NOMO-1 treated with dmso at 0.1 percent for 144 hours (cell line): ENCODE data around the gene EMX2.

Source experiments
- DNase-seq: peaks from one replicate; lab custom pipeline; 2025; ENCODE audit not compliant: unreplicated experiment; lab: John Stamatoyannopoulos, UW

Gene EMX2

DNA sequence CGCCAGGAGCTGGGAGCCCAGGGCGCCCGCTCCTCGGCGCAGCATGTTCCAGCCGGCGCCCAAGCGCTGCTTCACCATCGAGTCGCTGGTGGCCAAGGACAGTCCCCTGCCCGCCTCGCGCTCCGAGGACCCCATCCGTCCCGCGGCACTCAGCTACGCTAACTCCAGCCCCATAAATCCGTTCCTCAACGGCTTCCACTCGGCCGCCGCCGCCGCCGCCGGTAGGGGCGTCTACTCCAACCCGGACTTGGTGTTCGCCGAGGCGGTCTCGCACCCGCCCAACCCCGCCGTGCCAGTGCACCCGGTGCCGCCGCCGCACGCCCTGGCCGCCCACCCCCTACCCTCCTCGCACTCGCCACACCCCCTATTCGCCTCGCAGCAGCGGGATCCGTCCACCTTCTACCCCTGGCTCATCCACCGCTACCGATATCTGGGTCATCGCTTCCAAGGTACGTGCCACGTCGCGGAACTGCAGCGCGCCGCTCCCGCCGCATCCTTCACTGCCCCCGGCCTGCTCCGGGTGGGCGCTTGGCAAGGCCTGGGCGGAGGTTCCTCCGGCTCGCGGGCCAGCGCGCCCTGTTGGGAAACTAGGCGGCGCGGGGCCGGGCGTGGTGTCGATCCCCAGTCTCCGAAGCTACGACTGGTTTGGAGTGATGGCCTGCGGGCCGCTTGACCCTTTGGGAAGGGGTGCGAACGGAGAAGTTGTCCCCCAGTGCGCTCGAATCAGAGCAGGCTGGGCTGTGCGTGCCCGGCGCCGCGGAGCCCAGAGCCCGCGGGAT, 868 bp downstream of the EMX2 start:
- no peak for DNase-seq

DNA sequence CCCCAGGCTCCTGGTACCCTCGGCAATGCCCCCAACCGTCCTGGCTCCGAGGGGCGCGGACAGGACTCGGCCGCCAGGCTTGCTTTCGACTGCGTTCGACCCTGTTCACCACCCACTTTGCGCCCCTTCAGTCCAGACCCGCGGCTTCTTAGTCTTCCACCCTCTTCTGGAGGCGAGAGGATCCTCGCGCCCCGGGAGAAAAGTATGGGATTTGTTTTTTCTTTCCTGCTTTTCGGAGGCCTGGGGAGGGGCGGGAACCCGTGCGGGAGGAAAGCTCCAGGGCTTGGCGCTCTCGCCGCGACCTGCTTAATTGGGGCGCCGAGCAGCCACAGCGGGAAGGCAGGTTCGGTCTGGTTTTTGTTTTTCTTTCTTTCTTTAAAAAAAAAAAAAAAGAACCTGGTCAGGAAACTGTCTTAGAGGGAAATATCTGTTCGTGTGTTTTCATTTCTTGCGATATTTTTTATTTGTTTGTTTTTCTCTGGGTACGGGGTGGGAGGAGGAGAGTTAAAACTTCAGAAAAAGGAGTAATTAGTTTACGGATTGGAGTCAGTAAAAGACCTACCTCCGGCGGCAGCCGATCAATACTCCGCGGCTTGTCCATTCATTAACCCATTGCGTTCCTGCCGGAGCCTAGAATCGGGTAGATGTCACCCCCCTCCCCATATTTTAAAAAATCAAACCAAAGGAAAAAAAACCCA, 1.6 kb downstream of the EMX2 start:
- no peak for DNase-seq

DNA sequence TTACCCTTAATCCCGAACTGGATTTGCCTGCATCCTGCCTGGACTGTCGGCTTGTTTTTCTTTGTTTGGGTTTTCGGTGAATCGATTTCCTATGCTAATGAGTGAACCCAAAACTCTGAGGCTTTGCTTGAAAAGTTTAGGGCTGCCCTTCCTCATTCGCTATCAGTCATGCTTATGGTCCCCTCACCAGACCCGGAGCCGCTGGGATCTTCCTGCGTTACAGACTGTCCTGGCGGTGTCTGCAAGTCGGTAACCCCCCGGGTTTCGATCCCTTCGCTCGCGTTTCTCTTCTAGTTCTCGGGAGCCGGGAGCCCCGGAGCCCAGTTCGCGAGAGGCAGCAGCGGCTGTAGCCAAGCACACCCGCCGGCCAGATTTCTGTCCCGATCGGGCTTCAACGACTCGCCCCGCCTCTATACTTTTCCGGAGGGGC, 2.2 kb downstream of the EMX2 start:
- DNase-seq: no peak

- DNase-seq: no peak
Measured at GRCh38 chr10:117545141-117546019, 2.8 kb downstream of the EMX2 start.

- DNase-seq: no peak
Measured at GRCh38 chr10:117546020-117546580, 3.6 kb downstream of the EMX2 start.

GRCh38 chr10:117546581-117547015, 4.1 kb downstream of the EMX2 start:
- DNase-seq: no peak

DNA sequence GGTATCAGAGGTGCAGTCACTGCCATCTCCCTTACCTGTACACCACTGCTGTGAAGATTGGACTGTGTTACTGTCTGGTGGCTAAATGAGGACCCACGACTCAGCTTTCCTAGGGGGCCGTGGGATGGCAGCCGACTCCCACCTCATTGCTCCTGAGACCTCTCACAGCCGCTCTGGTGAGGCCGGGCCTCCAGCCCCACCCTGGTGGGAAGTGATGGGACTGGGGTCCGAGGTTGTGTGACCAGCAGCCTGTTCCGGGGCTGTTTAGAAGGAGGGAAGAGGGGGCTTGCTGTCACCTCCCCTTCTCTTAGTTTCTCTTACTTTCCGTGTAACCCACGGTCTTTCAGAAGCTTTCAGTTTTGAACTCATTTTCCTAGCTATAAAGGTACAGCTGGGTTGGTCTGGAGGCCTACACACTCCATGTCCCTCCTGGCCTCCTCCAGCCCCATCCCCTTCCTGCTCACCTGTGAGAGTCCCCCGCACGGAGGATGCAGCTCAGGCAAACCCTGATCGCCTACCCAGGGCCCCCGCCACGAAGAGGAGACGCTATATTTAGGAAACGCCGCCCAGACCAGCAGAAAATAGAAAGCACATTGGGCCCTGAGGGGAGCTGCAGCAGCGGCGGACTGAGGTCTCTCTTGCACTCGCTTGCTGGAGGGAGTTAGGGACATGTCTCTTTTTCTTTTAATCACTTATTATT, 4.6 kb downstream of the EMX2 start:
- no peak for DNase-seq

DNA sequence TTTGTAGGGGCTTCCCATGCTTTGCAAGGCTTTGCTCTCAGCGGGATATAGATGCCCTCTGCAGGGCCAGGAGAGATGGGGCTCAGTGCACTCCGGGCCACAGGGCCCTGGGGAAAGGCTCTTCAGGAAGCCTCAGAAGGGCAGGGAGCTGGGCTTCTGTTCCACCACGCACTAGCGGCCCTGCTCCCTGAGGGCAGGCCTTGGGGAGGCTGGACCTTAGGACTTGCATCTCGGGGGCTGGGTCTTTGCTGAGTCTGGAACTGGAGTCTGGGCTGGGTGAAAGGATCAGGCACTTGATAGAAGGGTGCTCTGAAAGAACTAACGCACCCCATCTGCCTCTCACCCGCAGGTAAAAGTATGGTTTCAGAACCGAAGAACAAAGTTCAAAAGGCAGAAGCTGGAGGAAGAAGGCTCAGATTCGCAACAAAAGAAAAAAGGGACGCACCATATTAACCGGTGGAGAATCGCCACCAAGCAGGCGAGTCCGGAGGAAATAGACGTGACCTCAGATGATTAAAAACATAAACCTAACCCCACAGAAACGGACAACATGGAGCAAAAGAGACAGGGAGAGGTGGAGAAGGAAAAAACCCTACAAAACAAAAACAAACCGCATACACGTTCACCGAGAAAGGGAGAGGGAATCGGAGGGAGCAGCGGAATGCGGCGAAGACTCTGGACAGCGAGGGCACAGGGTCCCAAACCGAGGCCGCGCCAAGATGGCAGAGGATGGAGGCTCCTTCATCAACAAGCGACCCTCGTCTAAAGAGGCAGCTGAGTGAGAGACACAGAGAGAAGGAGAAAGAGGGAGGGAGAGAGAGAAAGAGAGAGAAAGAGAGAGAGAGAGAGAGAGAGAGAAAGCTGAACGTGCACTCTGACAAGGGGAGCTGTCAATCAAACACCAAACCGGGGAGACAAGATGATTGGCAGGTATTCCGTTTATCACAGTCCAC, 5.4 kb downstream of the EMX2 start:
- DNase-seq: no peak

DNA sequence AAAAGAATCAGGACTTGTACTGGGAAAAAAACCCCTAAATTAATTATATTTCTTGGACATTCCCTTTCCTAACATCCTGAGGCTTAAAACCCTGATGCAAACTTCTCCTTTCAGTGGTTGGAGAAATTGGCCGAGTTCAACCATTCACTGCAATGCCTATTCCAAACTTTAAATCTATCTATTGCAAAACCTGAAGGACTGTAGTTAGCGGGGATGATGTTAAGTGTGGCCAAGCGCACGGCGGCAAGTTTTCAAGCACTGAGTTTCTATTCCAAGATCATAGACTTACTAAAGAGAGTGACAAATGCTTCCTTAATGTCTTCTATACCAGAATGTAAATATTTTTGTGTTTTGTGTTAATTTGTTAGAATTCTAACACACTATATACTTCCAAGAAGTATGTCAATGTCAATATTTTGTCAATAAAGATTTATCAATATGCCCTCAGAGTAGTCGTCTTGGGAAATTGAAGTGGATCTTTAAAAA, 6.6 kb downstream of the EMX2 start:
- no peak for DNase-seq

- DNase-seq: no peak
Measured at GRCh38 chr10:117550076-117550475, 7.5 kb downstream of the EMX2 start.

GRCh38 chr10:117550599-117551329, 8.2 kb downstream of the EMX2 start:
- no peak for DNase-seq

DNA sequence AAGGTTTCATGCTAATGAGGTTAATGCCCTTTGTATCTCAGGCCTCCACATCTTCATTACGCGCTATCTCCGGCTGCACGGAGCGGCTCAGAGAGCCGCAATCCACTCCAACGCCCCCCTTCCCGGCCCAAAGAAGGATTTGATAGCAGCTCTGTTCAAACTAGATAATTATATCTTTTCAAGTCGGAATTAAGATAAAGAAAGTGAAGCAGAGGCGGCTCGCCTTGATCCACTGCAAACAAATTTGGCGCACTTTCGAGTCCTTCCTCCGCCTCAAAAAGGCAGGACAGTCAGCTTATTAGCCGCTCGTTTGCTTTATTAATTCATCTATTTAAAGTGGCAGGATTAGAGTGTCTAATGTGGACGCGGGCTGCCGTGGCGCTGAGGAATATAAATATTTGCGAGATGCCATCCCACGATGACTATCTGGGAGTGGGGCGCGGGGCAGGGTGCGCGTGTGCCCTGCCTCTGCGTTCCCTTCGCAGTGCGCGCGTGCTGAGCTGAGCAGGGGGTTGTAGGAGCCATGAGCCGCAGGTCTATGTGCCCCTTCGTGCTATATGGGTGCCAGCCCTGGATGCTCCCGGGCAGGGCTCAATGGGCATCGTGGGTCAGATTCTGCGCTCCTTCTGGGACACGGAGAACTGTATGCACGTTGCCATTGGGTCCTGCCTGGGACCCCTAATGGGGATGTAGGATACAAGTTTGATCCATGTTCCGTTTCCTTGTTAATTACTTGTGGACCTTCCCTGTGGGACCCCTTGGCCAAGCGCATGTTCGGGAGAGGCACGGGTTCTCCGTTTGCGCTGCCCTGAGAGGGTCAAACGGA, 9.0 kb downstream of the EMX2 start:
- DNase-seq: no peak

DNA sequence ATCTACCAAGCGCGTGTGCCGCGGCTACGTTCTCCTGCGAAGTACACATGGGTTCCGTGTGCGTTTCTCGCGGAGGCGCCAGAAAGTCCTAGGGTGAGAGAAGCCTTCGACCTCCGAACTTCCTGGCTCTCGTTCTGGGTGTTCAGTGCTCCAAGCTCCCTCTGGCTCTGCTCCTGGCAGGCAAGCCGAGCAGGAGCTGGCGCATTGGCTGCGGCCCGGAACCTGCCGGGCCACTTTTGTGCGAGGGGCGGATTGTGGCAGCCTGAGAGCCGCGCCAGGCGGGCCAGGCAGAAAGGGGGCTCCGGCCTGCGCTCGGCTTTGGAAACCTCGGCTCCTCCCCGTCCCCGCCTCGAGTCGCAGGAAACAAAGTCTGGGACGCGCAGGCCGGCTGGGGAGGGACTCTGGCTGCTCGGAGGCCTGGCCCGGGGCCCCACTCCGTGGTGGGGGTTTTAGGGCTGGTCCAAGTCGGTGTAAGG, 9.6 kb downstream of the EMX2 start:
- no peak for DNase-seq

- DNase-seq: no peak
Measured at GRCh38 chr10:117552701-117553141, 10.2 kb downstream of the EMX2 start.

- no peak for DNase-seq
Measured at GRCh38 chr10:117553142-117553814, 10.7 kb downstream of the EMX2 start.

- no peak for DNase-seq
Measured at GRCh38 chr10:117553815-117554172, 11.2 kb downstream of the EMX2 start.

DNA sequence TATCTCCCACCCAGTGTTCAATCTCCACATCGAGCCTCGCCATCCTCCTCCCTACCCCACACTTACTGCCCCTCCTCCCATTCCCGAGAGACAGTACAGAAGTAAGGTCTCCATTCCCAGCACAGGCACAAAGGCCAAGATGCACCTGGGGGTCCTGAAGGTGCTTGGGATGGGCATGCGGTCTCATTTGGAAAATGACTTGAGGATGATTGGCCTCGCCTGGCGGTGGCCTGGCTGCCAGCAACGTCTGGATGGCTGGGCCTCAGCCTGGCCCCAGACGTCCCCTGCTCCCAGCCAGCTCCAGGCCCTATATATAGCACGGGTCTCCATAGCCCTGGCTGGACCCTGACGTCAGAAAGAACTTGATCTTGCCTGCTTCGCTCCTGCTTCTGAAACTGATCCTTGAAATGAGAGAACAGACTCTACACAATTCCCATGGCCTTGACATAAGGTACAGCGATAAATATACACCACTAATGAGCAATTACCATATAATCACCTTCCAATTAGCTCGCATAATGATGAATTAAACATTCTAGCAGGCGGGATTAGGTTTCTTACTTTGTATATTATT, 11.8 kb downstream of the EMX2 start:
- DNase-seq: no peak
